Renal pelvis (tissue), 12 donors: ENCODE results near the gene EVPL. TPM values are rescaled to one million over a fixed set of nuclear protein-coding genes. Genes with fewer than 3 reads are reported as not detected.
"Not testable (repeated sequence)": the region's sequence is repeated elsewhere in the genome, so short reads cannot be mapped to it uniquely, and the experiment has no call there.

Experiments used
- DNase-seq: peaks from one replicate; pipeline ENCODE4 v3.0.0-alpha.2; 2013
- long read RNA-seq, 16 experiments: transcript quantifications; one replicate each; lab custom pipeline, GENCODE V29; 2026
- polyA plus RNA-seq, 3 donors: library from polyadenylated mRNA; unstranded; fragments of 120-200 nt; gene quantifications; one replicate each; pipeline ENCODE4 v1.2.1, GENCODE V29; 2013; ENCODE audit not compliant: insufficient read length in 3 of 3

Gene EVPL
- polyA plus RNA-seq = 10 to 100 TPM; 24.4 to 25.9 (median 25.4) TPM
- long read RNA-seq, donor 1 = 0 reads
- long read RNA-seq, donor 2 = 0 reads
- long read RNA-seq, donor 3, full-length matches to known transcripts = 1 of 1 reads
- long read RNA-seq, donor 3, partial matches to known transcripts = 0 of 1 reads
- long read RNA-seq, donor 3, other reads (novel, unspliced or antisense) = 0 of 1 reads
- long read RNA-seq, donor 4, full-length matches to known transcripts = 1 of 1 reads
- long read RNA-seq, donor 4, partial matches to known transcripts = 0 of 1 reads
- long read RNA-seq, donor 4, other reads (novel, unspliced or antisense) = 0 of 1 reads
- long read RNA-seq, donor 5, partial matches to known transcripts = 7 of 7 reads
- long read RNA-seq, donor 5, other reads (novel, unspliced or antisense) = 0 of 7 reads
- long read RNA-seq, donor 6, partial matches to known transcripts = 12 of 57 reads
- long read RNA-seq, donor 6, other reads (novel, unspliced or antisense) = 45 of 57 reads
- long read RNA-seq, donor 7, full-length matches to known transcripts = 2 of 2 reads
- long read RNA-seq, donor 7, partial matches to known transcripts = 0 of 2 reads
- long read RNA-seq, donor 7, other reads (novel, unspliced or antisense) = 0 of 2 reads
- long read RNA-seq, donor 8 = 0 reads
- long read RNA-seq, donor 9, partial matches to known transcripts = 12 of 12 reads
- long read RNA-seq, donor 9, other reads (novel, unspliced or antisense) = 0 of 12 reads
- long read RNA-seq, donor 10 = 0 reads
- long read RNA-seq, donor 11, full-length matches to known transcripts = 1 of 1 reads
- long read RNA-seq, donor 11, partial matches to known transcripts = 0 of 1 reads
- long read RNA-seq, donor 11, other reads (novel, unspliced or antisense) = 0 of 1 reads
- long read RNA-seq, donor 12, full-length matches to known transcripts = 1 of 1 reads
- long read RNA-seq, donor 12, partial matches to known transcripts = 0 of 1 reads
- long read RNA-seq, donor 12, other reads (novel, unspliced or antisense) = 0 of 1 reads
- long read RNA-seq, donor 13, partial matches to known transcripts = 73 of 73 reads
- long read RNA-seq, donor 13, other reads (novel, unspliced or antisense) = 0 of 73 reads
- long read RNA-seq, donor 14 = 0 reads
- long read RNA-seq, donor 15 = 0 reads
- long read RNA-seq, donor 16 = 0 reads

- peak; percentile 58 for DNase-seq
These were observed at the start of gene EVPL for GRCh38 chr17:76027159-76027839. TSS of gene EVPL (minus strand) at chr17:76027306. CDS start at chr17:76027198, 108 bp downstream.

GRCh38 chr17:76076146-76076764 lies 49.1 kb upstream of the EVPL start:
- DNase-seq = no peak

GRCh38 chr17:76075364-76076145 lies 48.4 kb upstream of the EVPL start:
- no peak for DNase-seq

DNA sequence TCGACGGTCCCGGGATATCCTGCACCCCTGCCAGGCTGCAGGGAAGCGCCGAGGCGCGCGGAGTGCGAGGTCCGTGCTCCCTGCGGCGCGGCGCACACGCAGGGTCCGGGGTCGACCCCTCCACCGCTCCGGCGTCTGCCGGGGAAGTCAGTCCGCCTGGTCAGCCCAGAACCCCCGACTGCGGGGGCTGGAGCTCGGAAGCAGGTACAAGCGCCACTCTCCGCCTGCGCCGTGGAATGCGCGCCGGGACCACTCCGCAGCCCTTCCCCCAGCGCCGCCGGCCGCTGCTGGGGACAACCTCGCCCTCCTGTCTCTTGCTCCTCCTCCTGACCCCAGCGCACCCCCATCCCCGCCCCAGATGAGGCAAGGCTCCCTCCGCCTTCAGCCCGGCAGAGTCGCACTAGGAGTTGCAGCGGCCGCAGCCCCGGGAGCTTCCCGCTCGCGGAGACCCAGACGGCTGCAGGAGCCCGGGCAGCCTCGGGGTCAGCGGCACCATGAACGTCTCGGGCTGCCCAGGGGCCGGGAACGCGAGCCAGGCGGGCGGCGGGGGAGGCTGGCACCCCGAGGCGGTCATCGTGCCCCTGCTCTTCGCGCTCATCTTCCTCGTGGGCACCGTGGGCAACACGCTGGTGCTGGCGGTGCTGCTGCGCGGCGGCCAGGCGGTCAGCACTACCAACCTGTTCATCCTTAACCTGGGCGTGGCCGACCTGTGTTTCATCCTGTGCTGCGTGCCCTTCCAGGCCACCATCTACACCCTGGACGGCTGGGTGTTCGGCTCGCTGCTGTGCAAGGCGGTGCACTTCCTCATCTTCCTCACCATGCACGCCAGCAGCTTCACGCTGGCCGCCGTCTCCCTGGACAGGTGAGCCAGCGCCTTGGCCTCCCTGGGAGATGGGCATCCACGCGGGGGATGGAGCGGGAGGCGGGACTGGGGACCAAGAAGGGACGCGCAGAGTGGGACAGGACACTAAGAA lies 47.6 kb upstream of the EVPL start, which contains the start of gene GALR2:
Gene GALR2 (plus strand): TSS at position 392 of the 974 bp plus-strand sequence. CDS start 103 bp downstream, at position 495.
- no peak for DNase-seq

- peak; percentile 92 for DNase-seq
These were observed 45.2 kb upstream of the EVPL start, which contains the start of gene SRP68 for GRCh38 chr17:76072148-76072858. TSS of gene SRP68 (minus strand) at chr17:76072517. CDS start at chr17:76072491, 26 bp downstream.

GRCh38 chr17:76071531-76072147 lies 44.5 kb upstream of the EVPL start:
- DNase-seq = no peak

DNA sequence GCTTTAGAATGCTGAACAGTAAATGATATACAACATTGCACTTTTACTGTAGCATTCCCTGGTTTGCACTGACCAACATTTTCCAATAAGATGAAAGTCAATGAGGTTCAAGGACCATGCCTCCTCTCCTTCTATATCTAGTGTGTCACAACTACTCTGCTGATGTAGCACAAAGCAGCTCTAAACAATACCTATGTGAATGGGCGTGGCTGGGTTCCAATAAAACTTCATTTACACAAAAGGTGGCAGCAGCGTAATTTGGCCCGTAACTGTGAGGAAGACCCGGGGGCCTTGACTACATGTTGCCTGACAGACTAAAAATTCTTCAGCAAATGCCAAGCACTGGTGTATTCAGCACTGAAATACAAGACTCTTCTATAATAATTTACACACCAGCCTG lies 38.7 kb upstream of the EVPL start:
- DNase-seq = no peak

DNA sequence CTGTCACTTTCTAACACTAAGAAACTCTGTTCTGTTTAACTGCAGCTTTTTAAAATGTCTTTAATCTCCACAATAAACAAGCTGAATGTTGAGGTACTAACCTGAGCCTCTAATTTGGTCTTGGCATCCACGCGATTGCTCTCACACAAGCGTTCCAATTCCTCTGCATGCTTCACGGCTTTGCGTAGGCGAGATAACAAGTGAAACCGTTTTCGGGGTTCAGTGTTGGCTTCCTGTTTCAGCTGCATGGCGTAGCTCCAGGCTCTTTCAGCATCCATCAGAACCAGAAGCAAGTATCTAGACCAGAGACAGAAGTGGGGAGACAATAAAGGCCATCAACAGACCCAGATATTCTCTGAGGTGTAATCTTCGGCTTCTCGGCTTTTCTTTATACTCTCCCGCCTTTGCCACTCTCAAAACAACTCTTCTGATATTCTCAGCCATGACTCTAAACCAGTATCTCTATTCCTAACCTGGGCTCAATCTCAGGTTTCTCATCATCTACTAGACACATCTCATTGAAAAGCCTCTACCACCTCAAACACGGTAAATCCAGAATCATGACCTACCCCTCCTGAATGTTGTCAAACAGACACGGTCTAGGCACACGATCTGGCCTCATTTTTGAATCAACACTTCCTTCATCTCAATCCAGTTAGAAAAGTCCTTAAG lies 36.9 kb upstream of the EVPL start:
- DNase-seq = no peak

- DNase-seq = not testable (repeated sequence)
These were observed 31.2 kb upstream of the EVPL start for GRCh38 chr17:76058264-76058663.

DNA sequence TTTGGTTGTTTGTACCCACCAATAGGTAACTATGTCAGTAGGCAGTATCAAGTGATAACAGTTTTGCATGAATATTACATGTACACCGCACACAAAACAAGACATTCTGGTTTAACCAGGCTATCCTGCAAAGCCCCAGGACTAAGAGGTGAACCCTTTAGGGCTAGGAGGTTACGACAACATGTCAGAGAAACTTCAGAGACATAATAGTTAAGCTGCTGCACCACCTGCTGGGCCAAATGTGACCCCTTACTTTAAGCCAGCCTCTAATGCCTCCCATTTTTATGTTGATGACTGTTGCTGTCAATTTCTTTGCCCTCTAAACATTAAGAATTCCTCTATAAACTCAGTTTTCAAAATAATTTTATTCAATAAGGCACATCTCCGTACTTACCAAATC lies 29.8 kb upstream of the EVPL start:
- DNase-seq = no peak

GRCh38 chr17:76054112-76054476 lies 27.0 kb upstream of the EVPL start:
- DNase-seq = no peak

DNA sequence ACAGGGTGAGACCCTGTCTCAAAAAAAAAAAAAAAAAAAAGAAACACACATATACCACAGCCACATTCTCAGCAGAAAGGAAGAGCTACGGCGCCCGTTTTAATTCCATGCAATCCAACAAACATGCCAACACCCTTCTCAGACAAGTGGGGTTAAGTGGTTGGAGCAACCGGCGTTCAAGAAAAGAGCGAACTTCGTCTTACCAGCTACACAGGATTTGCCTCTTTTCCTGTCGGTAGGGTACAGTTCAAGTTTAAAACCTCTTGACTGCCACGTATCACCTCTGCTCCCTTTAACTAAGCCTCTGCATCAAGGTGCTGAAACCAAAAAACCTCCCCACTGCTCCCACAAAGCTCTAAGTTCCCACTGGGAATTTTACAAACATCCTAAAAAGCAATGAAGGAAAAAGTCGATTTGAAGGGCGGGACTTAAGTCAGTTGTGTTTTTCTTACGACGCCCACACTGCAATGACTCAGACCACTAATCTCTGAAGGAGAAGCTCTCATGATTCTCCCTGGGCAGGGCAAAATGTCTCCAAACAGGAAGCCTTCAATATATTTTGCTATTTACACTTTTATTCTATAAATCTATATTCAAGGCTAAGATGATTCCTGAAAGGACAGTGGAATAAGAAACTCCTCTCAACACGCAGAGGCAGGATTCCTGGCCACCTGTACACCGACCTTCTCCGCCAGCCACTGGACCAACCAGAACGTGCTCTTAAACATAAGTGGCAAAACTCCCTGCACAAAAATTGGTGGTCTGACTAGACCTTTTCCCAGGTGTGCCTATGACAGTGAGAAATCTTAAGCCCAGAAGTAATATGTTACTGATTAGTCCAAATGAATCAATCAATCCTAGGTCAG lies 26.4 kb upstream of the EVPL start:
- no peak for DNase-seq

GRCh38 chr17:76051561-76051960 lies 24.5 kb upstream of the EVPL start:
- DNase-seq = no peak

- DNase-seq = no peak
These were observed 23.7 kb upstream of the EVPL start for GRCh38 chr17:76050538-76051467.
